ENCODE results near the gene IL1B.

Gene IL1B

DNA sequence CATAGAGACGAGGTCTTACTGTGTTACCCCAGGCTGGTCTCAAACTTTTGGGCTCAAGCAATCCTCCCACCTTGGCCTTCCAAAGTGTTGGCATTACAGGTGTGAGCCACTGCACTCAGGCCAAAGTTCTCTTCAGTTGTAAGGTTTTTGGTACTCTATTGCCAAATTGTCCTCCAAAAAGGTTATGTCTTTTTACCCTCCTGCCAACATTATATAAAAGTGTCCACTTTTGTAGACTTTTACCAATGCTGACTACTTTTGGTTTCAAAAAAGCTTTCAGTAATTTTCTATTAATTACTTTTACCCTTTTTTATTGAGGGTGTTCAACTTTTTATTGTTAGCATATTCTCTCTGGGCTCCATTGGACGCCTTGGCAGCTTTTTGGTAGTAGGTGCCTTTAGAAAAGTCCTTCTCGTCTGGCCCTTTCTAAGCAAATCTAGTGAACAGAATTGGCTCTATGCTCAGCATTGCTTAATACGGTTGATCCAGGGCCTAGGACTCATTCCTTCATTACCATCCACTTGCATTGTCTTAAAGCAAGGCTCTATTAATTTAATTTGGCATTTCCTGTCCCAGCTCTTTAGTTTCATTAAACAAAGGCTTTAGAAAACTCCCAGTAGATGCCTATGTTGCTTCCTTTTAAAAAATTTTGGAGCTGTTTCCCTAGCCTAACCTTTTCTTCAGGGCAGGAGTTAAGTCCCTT lies 35.5 kb downstream of the IL1B start:
- H3K4me3 ChIP-seq (ENCODE audit: severe bottlenecking): no peak overlapping the region
- peak overlapping the region; percentile 18 for H3K27ac ChIP-seq (ENCODE audit: poor library complexity, severe bottlenecking)
- no peaks in the 10 kb centered on the region for H3K9me3 ChIP-seq (ENCODE audit: severe bottlenecking)
- TF ChIP-seq, protein P1, sequence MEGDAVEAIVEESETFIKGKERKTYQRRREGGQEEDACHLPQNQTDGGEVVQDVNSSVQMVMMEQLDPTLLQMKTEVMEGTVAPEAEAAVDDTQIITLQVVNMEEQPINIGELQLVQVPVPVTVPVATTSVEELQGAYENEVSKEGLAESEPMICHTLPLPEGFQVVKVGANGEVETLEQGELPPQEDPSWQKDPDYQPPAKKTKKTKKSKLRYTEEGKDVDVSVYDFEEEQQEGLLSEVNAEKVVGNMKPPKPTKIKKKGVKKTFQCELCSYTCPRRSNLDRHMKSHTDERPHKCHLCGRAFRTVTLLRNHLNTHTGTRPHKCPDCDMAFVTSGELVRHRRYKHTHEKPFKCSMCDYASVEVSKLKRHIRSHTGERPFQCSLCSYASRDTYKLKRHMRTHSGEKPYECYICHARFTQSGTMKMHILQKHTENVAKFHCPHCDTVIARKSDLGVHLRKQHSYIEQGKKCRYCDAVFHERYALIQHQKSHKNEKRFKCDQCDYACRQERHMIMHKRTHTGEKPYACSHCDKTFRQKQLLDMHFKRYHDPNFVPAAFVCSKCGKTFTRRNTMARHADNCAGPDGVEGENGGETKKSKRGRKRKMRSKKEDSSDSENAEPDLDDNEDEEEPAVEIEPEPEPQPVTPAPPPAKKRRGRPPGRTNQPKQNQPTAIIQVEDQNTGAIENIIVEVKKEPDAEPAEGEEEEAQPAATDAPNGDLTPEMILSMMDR (IDR thresholded peaks at IDR 0.05; ENCODE audit: poor library complexity, severe bottlenecking): no peak
- H3K27me3 ChIP-seq (ENCODE audit: insufficient read depth, poor library complexity, severe bottlenecking): no peaks in the 10 kb centered on the region
- ATAC-seq (ENCODE audit: low read depth) (no peak), DNase-seq (ENCODE audit: low spot score) (no peak)
- peaks cover 31% of the 10 kb centered on the region for H3K4me1 ChIP-seq (ENCODE audit: insufficient read depth, poor library complexity, severe bottlenecking)
- H3K36me3 ChIP-seq (ENCODE audit: low read depth): no peaks in the 10 kb centered on the region

DNA sequence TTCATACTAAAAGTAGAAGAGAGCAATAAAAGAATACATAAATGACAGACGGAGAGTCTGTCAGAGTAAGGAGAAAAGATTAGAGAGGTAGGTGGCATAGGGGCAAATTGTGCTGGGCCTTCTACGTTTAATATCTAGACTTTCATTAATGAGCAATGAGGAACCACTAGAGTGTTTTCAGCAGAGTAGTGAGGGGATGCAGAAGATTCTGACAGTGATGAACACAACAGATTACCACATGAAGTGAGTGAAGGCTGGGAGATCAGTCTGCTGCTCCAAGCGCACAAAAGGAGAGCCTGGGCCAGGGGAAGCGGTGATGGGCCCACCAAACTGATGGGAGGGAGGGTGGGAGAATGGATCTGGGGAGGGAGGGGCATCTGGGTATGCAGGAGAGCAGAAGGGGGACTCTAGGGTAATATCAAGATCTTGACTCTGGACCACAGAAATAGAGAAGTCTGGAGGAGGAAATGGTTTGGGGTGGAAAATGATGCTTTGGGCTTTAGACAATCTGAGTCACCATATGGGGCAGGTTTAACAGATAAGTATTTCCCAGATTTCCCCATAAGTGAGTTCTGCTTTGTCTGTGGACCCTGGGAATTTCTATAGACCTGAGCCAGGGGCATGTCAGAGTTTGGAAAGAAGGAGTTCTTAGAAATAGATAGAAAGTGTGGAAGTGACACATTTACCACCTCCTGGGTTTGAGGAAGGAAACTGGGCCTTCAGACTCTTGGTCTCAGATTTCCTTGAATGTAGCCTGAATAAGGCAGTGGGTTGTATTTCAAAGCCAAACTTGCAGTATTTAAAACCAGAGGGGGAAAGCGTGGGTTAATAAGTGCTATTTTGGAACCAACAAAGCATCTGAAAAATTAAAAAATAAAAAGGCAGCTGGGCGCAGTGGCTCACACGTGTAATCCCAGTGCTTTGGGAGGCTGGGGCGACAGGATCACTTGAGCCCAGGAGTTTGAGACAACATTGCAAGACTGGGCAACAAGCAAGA lies 37.3 kb downstream of the IL1B start:
- Histone ChIP-seq H3K27me3 (ENCODE audit: insufficient read depth, poor library complexity, severe bottlenecking) (no peaks in the 10 kb centered on the region), H3K27ac (ENCODE audit: poor library complexity, severe bottlenecking) (peak overlapping the region; percentile 27), H3K4me1 (ENCODE audit: insufficient read depth, poor library complexity, severe bottlenecking) (peaks cover 31% of the 10 kb centered on the region), H3K36me3 (ENCODE audit: low read depth) (no peaks in the 10 kb centered on the region), H3K4me3 (ENCODE audit: severe bottlenecking) (no peak overlapping the region), H3K9me3 (ENCODE audit: severe bottlenecking) (no peaks in the 10 kb centered on the region)
- DNase-seq (ENCODE audit: low spot score) (no peak), ATAC-seq (ENCODE audit: low read depth) (no peak)
- TF ChIP-seq, protein P1 (IDR thresholded peaks at IDR 0.05; ENCODE audit: poor library complexity, severe bottlenecking): no peak

DNA sequence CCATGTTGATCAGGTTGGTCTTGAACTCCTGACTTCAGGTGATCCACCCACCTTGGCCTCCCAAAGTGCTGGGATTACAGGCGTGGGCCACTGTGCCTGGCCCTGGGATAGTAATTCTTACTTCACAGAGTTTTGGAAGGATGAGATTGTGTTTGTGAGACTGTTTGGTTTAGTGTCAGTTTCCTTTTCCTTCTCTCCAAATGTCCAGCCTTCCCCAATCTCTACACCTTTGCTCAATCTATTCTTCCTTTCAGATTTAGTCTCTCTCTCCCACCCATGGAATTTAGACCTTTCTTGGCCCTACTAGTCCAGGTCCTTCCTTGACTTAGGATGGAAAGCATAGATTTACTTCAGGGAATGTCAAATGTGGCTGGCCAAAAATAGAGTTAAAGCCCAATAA lies 40.1 kb downstream of the IL1B start:
- H3K4me1 ChIP-seq (ENCODE audit: insufficient read depth, poor library complexity, severe bottlenecking): peaks cover 35% of the 10 kb centered on the region
- H3K27me3 ChIP-seq (ENCODE audit: insufficient read depth, poor library complexity, severe bottlenecking): no peaks in the 10 kb centered on the region
- no peak overlapping the region for H3K4me3 ChIP-seq (ENCODE audit: severe bottlenecking)
- ATAC-seq (ENCODE audit: low read depth): no peak
- no peak for DNase-seq (ENCODE audit: low spot score)
- no peaks in the 10 kb centered on the region for H3K36me3 ChIP-seq (ENCODE audit: low read depth)
- TF ChIP-seq, protein P1 (IDR thresholded peaks at IDR 0.05; ENCODE audit: poor library complexity, severe bottlenecking): no peak
- H3K9me3 ChIP-seq (ENCODE audit: severe bottlenecking): no peaks in the 10 kb centered on the region
- H3K27ac ChIP-seq (ENCODE audit: poor library complexity, severe bottlenecking): peak overlapping the region; percentile 99

DNA sequence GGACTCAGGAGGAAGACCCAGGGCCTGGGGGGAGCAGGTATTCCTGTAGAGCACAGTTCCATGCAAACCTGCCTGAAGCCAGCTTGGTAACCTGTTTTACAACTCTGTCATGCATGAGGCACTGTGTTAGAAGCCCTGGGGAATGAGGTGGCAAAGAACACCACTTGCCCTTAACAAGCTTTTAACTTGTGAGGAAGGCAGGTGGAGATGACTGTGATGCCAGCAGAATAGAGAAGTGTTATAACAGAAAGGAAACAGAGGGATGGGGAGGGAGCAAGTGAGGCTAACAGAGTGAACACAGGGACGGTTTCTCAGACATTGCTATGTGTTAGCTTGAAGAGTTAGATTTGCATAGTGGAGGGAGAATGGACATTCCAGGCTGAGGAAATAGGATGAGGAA lies 40.8 kb downstream of the IL1B start:
- H3K27me3 ChIP-seq (ENCODE audit: insufficient read depth, poor library complexity, severe bottlenecking): no peaks in the 10 kb centered on the region
- no peaks in the 10 kb centered on the region for H3K9me3 ChIP-seq (ENCODE audit: severe bottlenecking)
- DNase-seq (ENCODE audit: low spot score): peak; percentile 73
- peak; percentile 68 for ATAC-seq (ENCODE audit: low read depth)
- H3K4me3 ChIP-seq (ENCODE audit: severe bottlenecking): no peak overlapping the region
- TF ChIP-seq, protein P1 (IDR thresholded peaks at IDR 0.05; ENCODE audit: poor library complexity, severe bottlenecking): no peak
- peaks cover 35% of the 10 kb centered on the region for H3K4me1 ChIP-seq (ENCODE audit: insufficient read depth, poor library complexity, severe bottlenecking)
- no peaks in the 10 kb centered on the region for H3K36me3 ChIP-seq (ENCODE audit: low read depth)
- peak overlapping the region; percentile 99 for H3K27ac ChIP-seq (ENCODE audit: poor library complexity, severe bottlenecking)
